ENCODE measurements around the gene TCL1B. TPM values are rescaled to one million over a fixed set of nuclear protein-coding genes. Genes with fewer than 3 reads are reported as not detected.

TCL1B gene
- total RNA-seq, 1 donor from 2014 or later, result not detected

Other genes with a start within 250 kb of the TCL1B start
- 12.0 and 12.5 TPM in 2 replicates for gene SYNE3, start 169.8 kb upstream of the TCL1B start, total RNA-seq
- gene GLRX5, start 151.4 kb upstream of the TCL1B start, total RNA-seq, result 31.8 and 32.9 TPM in 2 replicates
- not detected in 2 replicates for gene TCL1A, start 27.7 kb downstream of the TCL1B start, total RNA-seq
- gene TUNAR, start 190.4 kb downstream of the TCL1B start, total RNA-seq, result not detected in 2 replicates